Daoy (cell line): ENCODE results near the gene ZNF716. TPM values are rescaled to one million over a fixed set of nuclear protein-coding genes. Genes with fewer than 3 reads are reported as not detected.
"Not testable (repeated sequence)": the region's sequence is repeated elsewhere in the genome, so short reads cannot be mapped to it uniquely, and the experiment has no call there.

Source experiments
- DNase-seq: peaks from one replicate; pipeline ENCODE4 v3.0.0-alpha.2; 2015; ENCODE audit warnings: low read depth
- total RNA-seq: library from RNA; depleted of rRNA; stranded (reverse); fragments of >200 nt; shearing (Covaris generic); gene quantifications from 2 replicates; pipeline ENCODE4 v1.2.3, GENCODE V29; 2014

Gene ZNF716
- total RNA-seq, 1 experiment from 2014 or later = not detected

GRCh38 chr7:57425969-57426628, 23.9 kb upstream of the ZNF716 start:
- no peak for DNase-seq

GRCh38 chr7:57426629-57427003, 23.4 kb upstream of the ZNF716 start:
- no peak for DNase-seq

GRCh38 chr7:57427146-57427545, 22.8 kb upstream of the ZNF716 start:
- DNase-seq = no peak

- no peak for DNase-seq
These were observed 22.4 kb upstream of the ZNF716 start for GRCh38 chr7:57427594-57427993.

GRCh38 chr7:57432583-57432982, 17.4 kb upstream of the ZNF716 start:
- no peak for DNase-seq

GRCh38 chr7:57437581-57437980, 12.4 kb upstream of the ZNF716 start:
- no peak for DNase-seq

- DNase-seq = no peak
These were observed 11.7 kb upstream of the ZNF716 start for GRCh38 chr7:57438244-57438643.

GRCh38 chr7:57443567-57443966, 6.4 kb upstream of the ZNF716 start:
- DNase-seq = no peak

GRCh38 chr7:57469186-57469828, 19.3 kb downstream of the ZNF716 start:
- not testable (repeated sequence) for DNase-seq

- DNase-seq = not testable (repeated sequence)
These were observed 30.3 kb downstream of the ZNF716 start for GRCh38 chr7:57480304-57480703.

GRCh38 chr7:57485022-57485421, 35.0 kb downstream of the ZNF716 start:
- not testable (repeated sequence) for DNase-seq

- no peak for DNase-seq
These were observed 38.0 kb downstream of the ZNF716 start for GRCh38 chr7:57487957-57488356.

GRCh38 chr7:57495111-57495510, 45.1 kb downstream of the ZNF716 start:
- DNase-seq = not testable (repeated sequence)

GRCh38 chr7:57496395-57496794, 46.4 kb downstream of the ZNF716 start:
- no peak for DNase-seq

- DNase-seq = no peak
These were observed 55.2 kb downstream of the ZNF716 start for GRCh38 chr7:57505176-57505575.
